Epithelial cell of proximal tubule (primary cell): ENCODE measurements around the gene DUSP7. TPM values are rescaled to one million over a fixed set of nuclear protein-coding genes. Genes with fewer than 3 reads are reported as not detected.

Experiments used
- DNase-seq: peaks from one replicate; pipeline ENCODE4 v3.0.0-alpha.2; 2011; ENCODE audit warnings: low read depth
- H3K4me3 ChIP-seq: 2 replicates; pipeline ENCODE4 v1.5.1; 2011; ENCODE audit warnings: low read depth, mild to moderate bottlenecking, low read length
- CTCF ChIP-seq: conservative IDR thresholded peaks from 2 replicates; pipeline ENCODE4 v1.5.1; 2012; ENCODE audit warnings: low read depth, mild to moderate bottlenecking, low read length
- total RNA-seq: library from RNA; depleted of rRNA; stranded (reverse); fragments of >200 nt; gene quantifications from 2 replicates; pipeline ENCODE4 v1.2.3, GENCODE V29; 2015

The DUSP7 gene
- total RNA-seq, 1 donor from 2014 or later, result 23.7 TPM

GRCh38 chr3:52054661-52055511, 1.5 kb downstream of the DUSP7 start:
- no peak for DNase-seq
- H3K4me3 ChIP-seq, result peak overlapping the region; percentile 81
- TF ChIP-seq CTCF, result peak; percentile 47

- no peak for DNase-seq
- no peak overlapping the region for H3K4me3 ChIP-seq
- peak; percentile 61 for TF ChIP-seq CTCF
These were observed 2.8 kb downstream of the DUSP7 start for GRCh38 chr3:52053307-52054304.

GRCh38 chr3:52052831-52053306, 3.5 kb downstream of the DUSP7 start:
- DNase-seq, result no peak
- no peak overlapping the region for H3K4me3 ChIP-seq
- peak; percentile 21 for TF ChIP-seq CTCF

- no peak for DNase-seq
- no peak for TF ChIP-seq CTCF
- no peak overlapping the region for H3K4me3 ChIP-seq
These were observed 4.9 kb downstream of the DUSP7 start for GRCh38 chr3:52051444-52051843.

GRCh38 chr3:52050571-52050970, 5.8 kb downstream of the DUSP7 start:
- no peak for DNase-seq
- H3K4me3 ChIP-seq, result no peak overlapping the region
- no peak for TF ChIP-seq CTCF

GRCh38 chr3:52049503-52049902, 6.9 kb downstream of the DUSP7 start:
- TF ChIP-seq CTCF, result no peak
- DNase-seq, result no peak
- no peak overlapping the region for H3K4me3 ChIP-seq
